IPS DF 4.7 (cell line): Measurements from ENCODE around the gene PPP4R3A.
"Not testable (repeated sequence)": the region's sequence is repeated elsewhere in the genome, so short reads cannot be mapped to it uniquely, and the experiment has no call there.

Experiments used
- DNase-seq: peaks from one replicate; pipeline ENCODE4 v3.0.0-alpha.2; 2013; ENCODE audit warnings: low spot score; ENCODE audit errors: extremely low read depth

PPP4R3A gene

GRCh38 chr14:91409240-91409639, 100.9 kb downstream of the PPP4R3A start:
- not testable (repeated sequence) for DNase-seq
